DMS53 treated with DMSO at 0.1 percent for 48 hours (cell line): ENCODE data around the gene LARGE1.

Experiments
- DNase-seq: peaks from one replicate; lab custom pipeline; 2025; ENCODE audit not compliant: unreplicated experiment; lab: John Stamatoyannopoulos, UW

Gene LARGE1

GRCh38 chr22:33785283-33785968 lies 134.8 kb downstream of the LARGE1 start:
- DNase-seq: no peak

GRCh38 chr22:33781411-33781810 lies 138.9 kb downstream of the LARGE1 start:
- DNase-seq: no peak

GRCh38 chr22:33780531-33781136 lies 139.6 kb downstream of the LARGE1 start:
- no peak for DNase-seq

- DNase-seq: no peak
Observed at GRCh38 chr22:33779243-33779642, 141.0 kb downstream of the LARGE1 start.

- no peak for DNase-seq
Observed at GRCh38 chr22:33776491-33776890, 143.8 kb downstream of the LARGE1 start.

GRCh38 chr22:33774781-33775180 lies 145.5 kb downstream of the LARGE1 start:
- no peak for DNase-seq

- DNase-seq: no peak
Observed at GRCh38 chr22:33772745-33773144, 147.5 kb downstream of the LARGE1 start.

- no peak for DNase-seq
Observed at GRCh38 chr22:33771136-33771535, 149.1 kb downstream of the LARGE1 start.

GRCh38 chr22:33770723-33771122 lies 149.6 kb downstream of the LARGE1 start:
- no peak for DNase-seq

GRCh38 chr22:33766091-33766490 lies 154.2 kb downstream of the LARGE1 start:
- no peak for DNase-seq

GRCh38 chr22:33758961-33759360 lies 161.3 kb downstream of the LARGE1 start:
- DNase-seq: no peak

GRCh38 chr22:33757802-33758483 lies 162.3 kb downstream of the LARGE1 start:
- DNase-seq: no peak

GRCh38 chr22:33757041-33757801 lies 163.1 kb downstream of the LARGE1 start:
- DNase-seq: no peak

GRCh38 chr22:33756508-33756949 lies 163.7 kb downstream of the LARGE1 start:
- DNase-seq: no peak

- no peak for DNase-seq
Observed at GRCh38 chr22:33748714-33749113, 171.6 kb downstream of the LARGE1 start.

GRCh38 chr22:33747576-33748180 lies 172.6 kb downstream of the LARGE1 start:
- DNase-seq: peak; percentile 10

- DNase-seq: no peak
Observed at GRCh38 chr22:33747029-33747428, 173.2 kb downstream of the LARGE1 start.

GRCh38 chr22:33746501-33746928 lies 173.8 kb downstream of the LARGE1 start:
- peak; percentile 35 for DNase-seq

- no peak for DNase-seq
Observed at GRCh38 chr22:33745501-33745900, 174.8 kb downstream of the LARGE1 start.

GRCh38 chr22:33743756-33744155 lies 176.5 kb downstream of the LARGE1 start:
- no peak for DNase-seq

- DNase-seq: no peak
Observed at GRCh38 chr22:33741025-33741424, 179.3 kb downstream of the LARGE1 start.
